GM12878 (cell line): ENCODE results near the gene PSME3IP1. TPM values are rescaled to one million over a fixed set of nuclear protein-coding genes. Genes with fewer than 3 reads are reported as not detected.
"Not testable (repeated sequence)": the region's sequence is repeated elsewhere in the genome, so short reads cannot be mapped to it uniquely, and the experiment has no call there.

Experiments used
- ATAC-seq: fragments of 200-7000 bp; cut with Tn5 transposase; 3 replicates; pipeline ENCODE4 v1.9.1; 2020; ENCODE audit warnings: mild to moderate bottlenecking, moderate library complexity
- BruUV-seq: library from RNA; stranded (reverse); fragments of 400-500 nt; replicated peaks from 2 replicates; lab custom pipeline; 2021; lab: Mats Ljungman, UMichigan
- CTCF ChIA-PET: fragments of 300-600 bp; sonication (Branson Sonifier 250); formaldehyde crosslinking; extraction: SDS; loops from one replicate; lab custom pipeline; 2021; ENCODE audit warnings: inconsistent platforms; lab: Yijun Ruan, JAX
- POLR2A ChIA-PET: fragments of 350-600 bp; formaldehyde crosslinking; extraction: SDS; loops from one replicate; lab custom pipeline; 2021; ENCODE audit warnings: inconsistent platforms; lab: Charles Lee
- RAD21 ChIA-PET: fragments of 300-600 bp; sonication (Branson Sonifier 250); formaldehyde crosslinking; loops from one replicate; lab custom pipeline; 2023; ENCODE audit warnings: antibody characterized with exemption; ENCODE audit not compliant: unreplicated experiment; lab: Charles Lee
- SMC1A ChIA-PET: fragments of 300-600 bp; sonication (Branson Sonifier 250); formaldehyde crosslinking; loops from one replicate; lab custom pipeline; 2023; ENCODE audit not compliant: unreplicated experiment, uncharacterized antibody; lab: Charles Lee
- DNase-seq: peaks from one replicate; pipeline ENCODE4 v3.0.0-alpha.2; 2011; ENCODE audit warnings: low read depth, low spot score
- FAIRE-seq: peaks from 3 replicates; lab custom pipeline; 2011; peaks lifted over from hg19 to GRCh38; lab: Jason Lieb, UNC
- H2AFZ ChIP-seq: 2 replicates; pipeline ENCODE4 v1.6.0; 2011; ENCODE audit warnings: low read depth, low read length, control low read depth; ENCODE audit not compliant: control insufficient read depth
- H3K27ac ChIP-seq: 2 replicates; pipeline ENCODE4 v1.5.1; 2011; ENCODE audit warnings: control low read depth; ENCODE audit not compliant: control insufficient read depth, insufficient read depth
- H3K27me3 ChIP-seq, 2 experiments: replicated peaks in 1 of 2; 2 replicates each; pipeline versions ENCODE4 v1.6.0 to v1.6.1; 2011; ENCODE audit warnings: low read length in 1 of 2; ENCODE audit not compliant: control insufficient read depth in 2 of 2, insufficient read depth in 2 of 2
- H3K36me3 ChIP-seq, 2 experiments: 2 replicates each; pipeline ENCODE4 v1.5.1; 2011; ENCODE audit warnings: low read length in 1 of 2; ENCODE audit not compliant: control insufficient read depth in 2 of 2, insufficient read depth in 2 of 2
- H3K4me1 ChIP-seq: 2 replicates; pipeline ENCODE4 v1.6.1; 2011; ENCODE audit warnings: mild to moderate bottlenecking, low read length, moderate library complexity, mixed read lengths; ENCODE audit not compliant: control insufficient read depth, insufficient read depth
- H3K4me2 ChIP-seq: 2 replicates; pipeline ENCODE4 v1.6.0; 2011; ENCODE audit warnings: control low read depth; ENCODE audit not compliant: control insufficient read depth, insufficient read depth
- H3K4me3 ChIP-seq: fragments of 200-600 bp; sonication (generic); 2 replicates; pipeline ENCODE4 v1.5.1; 2016
- H3K79me2 ChIP-seq: 2 replicates; pipeline ENCODE4 v1.6.0; 2011; ENCODE audit warnings: low read length; ENCODE audit not compliant: control insufficient read depth, insufficient read depth
- H3K9ac ChIP-seq: 2 replicates; pipeline ENCODE4 v1.8.0; 2011; ENCODE audit warnings: low read length, control low read depth, mixed read lengths; ENCODE audit not compliant: control insufficient read depth, insufficient read depth
- H3K9me3 ChIP-seq: replicated peaks from 3 replicates; pipeline ENCODE4 v1.5.1; 2011; ENCODE audit warnings: mild to moderate bottlenecking, low read length; ENCODE audit not compliant: control insufficient read depth, insufficient read depth
- H4K20me1 ChIP-seq: 2 replicates; pipeline ENCODE4 v1.6.0; 2011; ENCODE audit not compliant: control insufficient read depth, insufficient read depth
- RBBP5 ChIP-seq: fragments of 200-600 bp; sonication (generic); conservative IDR thresholded peaks from 2 replicates; pipeline ENCODE4 v1.6.1; 2016
- SMAD1 ChIP-seq: fragments of 450-650 bp; IDR thresholded peaks from 2 replicates; pipeline ENCODE4 v1.6.1; 2018; ENCODE audit warnings: mild to moderate bottlenecking, low read depth; ENCODE audit not compliant: partially characterized antibody
- YY1 ChIP-seq: IDR thresholded peaks from 2 replicates; pipeline ENCODE4 v1.6.1; 2011; ENCODE audit warnings: low read depth, mild to moderate bottlenecking, low read length
- WGBS: methylation state at CpG from one replicate; pipeline ENCODE4 v1.1.6; 2016; ENCODE audit warnings: low lambda C conversion rate; ENCODE audit not compliant: insufficient replicate concordance, insufficient coverage; ENCODE audit errors: missing lambda C conversion rate; 5-methylcytosine and 5-hydroxymethylcytosine counted together
- in situ Hi-C: fragments of 300-500 bp; cut with MboI; formaldehyde crosslinking; loops from 9 replicates; pipeline ENCODE4 v1.14.3; 2018; ENCODE audit warnings: mixed read lengths
- intact Hi-C: fragments of 100-400 bp; cut with micrococcal nuclease; formaldehyde crosslinking; loops from one replicate; pipeline ENCODE4 v1.14.2; 2022; ENCODE audit not compliant: unreplicated experiment
- polyA plus RNA-seq, 11 experiments: library from polyadenylated mRNA; depleted of rRNA in 4 of 11; unstranded in 6 of 11; stranded (reverse) in 5 of 11; fragments of >200 nt; fragmentation: Nextera tagmentation in 4 of 11; fragmentation: Illumina TruSeq in 1 of 11; extraction: Ambion mirVana in 4 of 11; extraction: Trizol in 1 of 11; gene quantifications; 1 replicate in 1 of 11; 2 replicates in 10 of 11; pipeline versions ENCODE4 v1.2.1 to v1.2.3, GENCODE V29; 2011 to 2016; ENCODE audit warnings: inconsistent platforms in 2 of 11, missing spikeins in 2 of 11, low read depth in 1 of 11
- total RNA-seq, 4 experiments: library from RNA; depleted of rRNA in 3 of 4; stranded (reverse); fragments of >200 nt in 3 of 4; fragmentation: Illumina TruSeq in 1 of 4; extraction: Trizol in 1 of 4; gene quantifications; 2 replicates each; pipeline versions ENCODE4 v1.2.1 to v1.2.3, GENCODE V29; 2013 to 2021
- TF ChIP-seq, protein P1 (sequence below): IDR thresholded peaks from 2 replicates; pipeline ENCODE4 v1.6.1; 2012; ENCODE audit warnings: mild to moderate bottlenecking, low read depth, low read length
- TF ChIP-seq, protein P2 (sequence below): IDR thresholded peaks from 2 replicates; pipeline ENCODE4 v1.6.1; 2012; ENCODE audit warnings: low read length, inconsistent platforms

Gene PSME3IP1
- total and polyA plus RNA-seq, 10 of the 15 experiments (the other 5 are each of a cell fraction or from before 2014, with no cell fraction given): 67.9 to 174 (median 111) TPM

- TF ChIP-seq, protein P1, sequence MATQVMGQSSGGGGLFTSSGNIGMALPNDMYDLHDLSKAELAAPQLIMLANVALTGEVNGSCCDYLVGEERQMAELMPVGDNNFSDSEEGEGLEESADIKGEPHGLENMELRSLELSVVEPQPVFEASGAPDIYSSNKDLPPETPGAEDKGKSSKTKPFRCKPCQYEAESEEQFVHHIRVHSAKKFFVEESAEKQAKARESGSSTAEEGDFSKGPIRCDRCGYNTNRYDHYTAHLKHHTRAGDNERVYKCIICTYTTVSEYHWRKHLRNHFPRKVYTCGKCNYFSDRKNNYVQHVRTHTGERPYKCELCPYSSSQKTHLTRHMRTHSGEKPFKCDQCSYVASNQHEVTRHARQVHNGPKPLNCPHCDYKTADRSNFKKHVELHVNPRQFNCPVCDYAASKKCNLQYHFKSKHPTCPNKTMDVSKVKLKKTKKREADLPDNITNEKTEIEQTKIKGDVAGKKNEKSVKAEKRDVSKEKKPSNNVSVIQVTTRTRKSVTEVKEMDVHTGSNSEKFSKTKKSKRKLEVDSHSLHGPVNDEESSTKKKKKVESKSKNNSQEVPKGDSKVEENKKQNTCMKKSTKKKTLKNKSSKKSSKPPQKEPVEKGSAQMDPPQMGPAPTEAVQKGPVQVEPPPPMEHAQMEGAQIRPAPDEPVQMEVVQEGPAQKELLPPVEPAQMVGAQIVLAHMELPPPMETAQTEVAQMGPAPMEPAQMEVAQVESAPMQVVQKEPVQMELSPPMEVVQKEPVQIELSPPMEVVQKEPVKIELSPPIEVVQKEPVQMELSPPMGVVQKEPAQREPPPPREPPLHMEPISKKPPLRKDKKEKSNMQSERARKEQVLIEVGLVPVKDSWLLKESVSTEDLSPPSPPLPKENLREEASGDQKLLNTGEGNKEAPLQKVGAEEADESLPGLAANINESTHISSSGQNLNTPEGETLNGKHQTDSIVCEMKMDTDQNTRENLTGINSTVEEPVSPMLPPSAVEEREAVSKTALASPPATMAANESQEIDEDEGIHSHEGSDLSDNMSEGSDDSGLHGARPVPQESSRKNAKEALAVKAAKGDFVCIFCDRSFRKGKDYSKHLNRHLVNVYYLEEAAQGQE: no peak
Measured at GRCh38 chr16:57203451-57203850, 17.6 kb upstream of the PSME3IP1 start (continued).

GRCh38 chr16:57202095-57202886 is 16.5 kb upstream of the PSME3IP1 start:
- ChIA-PET SMC1A (interaction anchor here (1.0 kb wide), 1 partner anchor 30 kb away, joined by 3 read pairs; no protein-coding TSS in a partner anchor), CTCF (interaction anchor here (0.6 kb wide), 1 partner anchor 260 kb away, joined by 3 read pairs; no protein-coding TSS in a partner anchor), RAD21 (no interaction called here), POLR2A (no interaction called here)
- 87% methylated on average over 7 of the region's 7 CpGs for WGBS
- intact Hi-C loops (no loop called here), in situ Hi-C loops (loop anchor here (25.0 kb wide), 1 partner anchor 1360 kb away; no protein-coding TSS in a partner anchor)
- DNase-seq: no peak
- no peaks in the 10 kb centered on the region for H3K27me3 ChIP-seq
- peaks cover 5 to 17% of the 10 kb centered on the region in 2 experiments; a peak in 3 of 4 replicates for H3K36me3 ChIP-seq
- 0 out of 2 replicates have a peak, but pooled peaks cover 3% of the 10 kb centered on the region for H4K20me1 ChIP-seq
- no TSS peak for BruUV-seq
- H3K4me2 ChIP-seq: no peak overlapping the region
- no peak overlapping the region for H3K9ac ChIP-seq
- no peak for ATAC-seq
- no peaks in the 10 kb centered on the region for H3K4me1 ChIP-seq
- H3K9me3 ChIP-seq: no peaks in the 10 kb centered on the region
- no peak overlapping the region for H3K27ac ChIP-seq
- no peak overlapping the region for H3K4me3 ChIP-seq
- peaks cover under 1% of the 10 kb centered on the region for H3K79me2 ChIP-seq
- H2AFZ ChIP-seq: no peak overlapping the region
- peak; percentile 69 for FAIRE-seq
- TF ChIP-seq YY1: peak; percentile 61; the same call in 1 of the 2 replicates
- TF ChIP-seq, protein P2, sequence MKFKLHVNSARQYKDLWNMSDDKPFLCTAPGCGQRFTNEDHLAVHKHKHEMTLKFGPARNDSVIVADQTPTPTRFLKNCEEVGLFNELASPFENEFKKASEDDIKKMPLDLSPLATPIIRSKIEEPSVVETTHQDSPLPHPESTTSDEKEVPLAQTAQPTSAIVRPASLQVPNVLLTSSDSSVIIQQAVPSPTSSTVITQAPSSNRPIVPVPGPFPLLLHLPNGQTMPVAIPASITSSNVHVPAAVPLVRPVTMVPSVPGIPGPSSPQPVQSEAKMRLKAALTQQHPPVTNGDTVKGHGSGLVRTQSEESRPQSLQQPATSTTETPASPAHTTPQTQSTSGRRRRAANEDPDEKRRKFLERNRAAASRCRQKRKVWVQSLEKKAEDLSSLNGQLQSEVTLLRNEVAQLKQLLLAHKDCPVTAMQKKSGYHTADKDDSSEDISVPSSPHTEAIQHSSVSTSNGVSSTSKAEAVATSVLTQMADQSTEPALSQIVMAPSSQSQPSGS: no peak
- no peak for TF ChIP-seq SMAD1
- TF ChIP-seq RBBP5: no peak

DNA sequence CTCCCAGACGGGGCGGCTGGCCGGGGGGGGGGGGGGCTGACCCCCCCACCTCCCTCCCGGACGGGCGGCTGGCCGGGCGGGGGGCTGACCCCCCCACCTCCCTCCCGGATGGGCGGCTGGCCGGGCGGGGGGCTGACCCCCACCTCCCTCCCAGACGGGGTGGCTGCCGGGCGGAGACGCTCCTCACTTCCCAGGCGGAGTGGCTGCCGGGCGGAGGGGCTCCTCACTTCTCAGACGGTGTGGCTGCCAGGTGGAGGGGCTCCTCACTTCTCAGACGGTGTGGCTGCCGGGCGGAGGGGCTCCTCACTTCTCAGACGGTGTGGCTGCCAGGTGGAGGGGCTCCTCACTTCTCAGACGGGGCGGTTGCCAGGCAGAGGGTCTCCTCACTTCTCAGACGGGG is 15.1 kb upstream of the PSME3IP1 start:
- ATAC-seq, H4K20me1 ChIP-seq, intact Hi-C loops, POLR2A ChIA-PET, H3K27me3 ChIP-seq, DNase-seq, RAD21 ChIA-PET, H3K9ac ChIP-seq, H2AFZ ChIP-seq, H3K9me3 ChIP-seq, H3K27ac ChIP-seq, BruUV-seq, H3K4me2 ChIP-seq, FAIRE-seq, H3K4me1 ChIP-seq, H3K4me3 ChIP-seq, SMC1A ChIA-PET, CTCF ChIA-PET, H3K36me3 ChIP-seq: not testable (repeated sequence)
- in situ Hi-C loops: loop anchor here (25.0 kb wide), 1 partner anchor 1361 kb away; no protein-coding TSS in a partner anchor
- 100% methylated on average over 8 of the region's 27 CpGs for WGBS
- H3K79me2 ChIP-seq: peaks cover 12% of the 10 kb centered on the region
